SU-DHL-6 (cell line): Measurements from ENCODE around the gene PTPRE.

Experiments used
- H2AFZ ChIP-seq: fragments of 200-600 bp; sonication (generic); 2 replicates; pipeline ENCODE4 v1.6.1; 2014; ENCODE audit warnings: low read depth, mild to moderate bottlenecking, moderate library complexity, mixed read lengths, antibody characterized with exemption, low read length; ENCODE audit not compliant: severe bottlenecking
- H3F3A ChIP-seq: fragments of 200-600 bp; shearing (Covaris generic); 2 replicates; pipeline ENCODE4 v1.6.0; 2016; ENCODE audit warnings: antibody characterized with exemption, mild to moderate bottlenecking; ENCODE audit not compliant: insufficient read depth
- H3K27ac ChIP-seq: fragments of 200-600 bp; sonication (generic); 2 replicates; pipeline ENCODE4 v1.5.1; 2016; ENCODE audit warnings: low read depth, mild to moderate bottlenecking, low read length, moderate library complexity, mixed read lengths
- H3K27me3 ChIP-seq: fragments of 200-600 bp; sonication (generic), shearing (Covaris generic); 2 replicates; pipeline ENCODE4 v1.6.0; 2014; ENCODE audit warnings: mild to moderate bottlenecking, low read length
- H3K36me3 ChIP-seq: fragments of 200-600 bp; sonication (generic); 2 replicates; pipeline ENCODE4 v1.6.1; 2014; ENCODE audit warnings: mild to moderate bottlenecking, low read length, mixed read lengths
- H3K4me2 ChIP-seq: fragments of 300-600, 200-600 bp; shearing (Covaris generic), sonication (generic); 2 replicates; pipeline ENCODE4 v1.6.0; 2014; ENCODE audit warnings: low read length, low read depth, mild to moderate bottlenecking; ENCODE audit not compliant: poor library complexity, severe bottlenecking
- H3K4me3 ChIP-seq: fragments of 200-600 bp; sonication (generic); 2 replicates; pipeline ENCODE4 v1.5.1; 2014; ENCODE audit warnings: antibody characterized with exemption, low read length, mild to moderate bottlenecking, mixed read lengths; ENCODE audit not compliant: insufficient read depth, poor library complexity, severe bottlenecking
- H3K79me2 ChIP-seq: fragments of 200-600 bp; sonication (generic); 2 replicates; pipeline ENCODE4 v1.6.1; 2014; ENCODE audit warnings: mild to moderate bottlenecking, low read length, moderate library complexity; ENCODE audit not compliant: insufficient read depth
- H3K9ac ChIP-seq: fragments of 200-600 bp; sonication (generic); 2 replicates; pipeline ENCODE4 v1.7.0; 2014; ENCODE audit warnings: mild to moderate bottlenecking, low read length
- H3K9me2 ChIP-seq: fragments of 200-600 bp; sonication (generic); replicated peaks from 2 replicates; pipeline ENCODE4 v1.6.1; 2014; ENCODE audit warnings: low read length; ENCODE audit not compliant: insufficient read depth
- H3K9me3 ChIP-seq: fragments of 200-600 bp; sonication (generic); 2 replicates; pipeline ENCODE4 v1.6.1; 2014; ENCODE audit warnings: low read length, mixed read lengths; ENCODE audit not compliant: insufficient read depth
- H4K20me1 ChIP-seq: fragments of 200-600 bp; sonication (generic); 2 replicates; pipeline ENCODE4 v1.6.1; 2014; ENCODE audit warnings: low read depth, mild to moderate bottlenecking, antibody characterized with exemption, low read length, moderate library complexity, mixed read lengths
- EZH2phosphoT487 ChIP-seq: fragments of 200-600 bp; sonication (generic), shearing (Covaris generic); conservative IDR thresholded peaks from 2 replicates; pipeline ENCODE4 v1.6.1; 2018; ENCODE audit warnings: mild to moderate bottlenecking, antibody characterized with exemption, low read length, moderate library complexity, mixed read lengths
- TF ChIP-seq, protein P1 (sequence below): fragments of 200-600 bp; sonication (generic); IDR thresholded peaks from one replicate; pipeline ENCODE4 v1.5.1; 2017; ENCODE audit warnings: antibody characterized with exemption, mild to moderate bottlenecking, low read length, moderate library complexity; ENCODE audit not compliant: insufficient read depth, poor library complexity, severe bottlenecking

The PTPRE gene

DNA sequence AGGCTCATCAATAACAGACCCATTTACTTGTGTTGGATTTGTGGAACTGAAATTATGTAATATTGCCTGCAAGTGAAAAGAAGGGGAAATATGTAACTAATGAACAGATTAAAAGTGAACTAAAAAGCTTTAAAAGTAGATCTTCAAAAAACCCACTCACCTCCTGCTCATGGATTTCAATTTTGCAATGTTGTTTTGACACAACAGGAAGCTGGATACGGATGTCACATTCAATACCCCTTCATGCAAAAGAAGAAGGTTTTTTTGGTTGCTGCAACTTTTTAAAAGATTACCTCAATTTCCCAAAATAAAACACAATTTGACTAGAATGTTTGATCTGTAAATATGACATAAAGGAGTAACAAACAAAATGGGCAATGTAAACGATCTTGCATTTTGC is 216.0 kb downstream of the PTPRE start:
- Histone ChIP-seq H3K9me2 (no peaks in the 10 kb centered on the region), H3K27ac (no peak overlapping the region), H3K4me2 (peak overlapping the region; percentile 74), H3K4me3 (no peak overlapping the region), H4K20me1 (peaks cover 57% of the 10 kb centered on the region), H3K27me3 (no peaks in the 10 kb centered on the region), H3F3A (0 out of 2 replicates have a peak, but pooled peaks cover 3% of the 10 kb centered on the region), H3K79me2 (peaks cover 78% of the 10 kb centered on the region), H3K9me3 (no peaks in the 10 kb centered on the region), H3K9ac (peak overlapping the region; percentile 99), H3K36me3 (peaks cover 63% of the 10 kb centered on the region), H2AFZ (no peak overlapping the region)
- no peak for TF ChIP-seq EZH2phosphoT487
- TF ChIP-seq, protein P1, sequence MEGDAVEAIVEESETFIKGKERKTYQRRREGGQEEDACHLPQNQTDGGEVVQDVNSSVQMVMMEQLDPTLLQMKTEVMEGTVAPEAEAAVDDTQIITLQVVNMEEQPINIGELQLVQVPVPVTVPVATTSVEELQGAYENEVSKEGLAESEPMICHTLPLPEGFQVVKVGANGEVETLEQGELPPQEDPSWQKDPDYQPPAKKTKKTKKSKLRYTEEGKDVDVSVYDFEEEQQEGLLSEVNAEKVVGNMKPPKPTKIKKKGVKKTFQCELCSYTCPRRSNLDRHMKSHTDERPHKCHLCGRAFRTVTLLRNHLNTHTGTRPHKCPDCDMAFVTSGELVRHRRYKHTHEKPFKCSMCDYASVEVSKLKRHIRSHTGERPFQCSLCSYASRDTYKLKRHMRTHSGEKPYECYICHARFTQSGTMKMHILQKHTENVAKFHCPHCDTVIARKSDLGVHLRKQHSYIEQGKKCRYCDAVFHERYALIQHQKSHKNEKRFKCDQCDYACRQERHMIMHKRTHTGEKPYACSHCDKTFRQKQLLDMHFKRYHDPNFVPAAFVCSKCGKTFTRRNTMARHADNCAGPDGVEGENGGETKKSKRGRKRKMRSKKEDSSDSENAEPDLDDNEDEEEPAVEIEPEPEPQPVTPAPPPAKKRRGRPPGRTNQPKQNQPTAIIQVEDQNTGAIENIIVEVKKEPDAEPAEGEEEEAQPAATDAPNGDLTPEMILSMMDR, result no peak

DNA sequence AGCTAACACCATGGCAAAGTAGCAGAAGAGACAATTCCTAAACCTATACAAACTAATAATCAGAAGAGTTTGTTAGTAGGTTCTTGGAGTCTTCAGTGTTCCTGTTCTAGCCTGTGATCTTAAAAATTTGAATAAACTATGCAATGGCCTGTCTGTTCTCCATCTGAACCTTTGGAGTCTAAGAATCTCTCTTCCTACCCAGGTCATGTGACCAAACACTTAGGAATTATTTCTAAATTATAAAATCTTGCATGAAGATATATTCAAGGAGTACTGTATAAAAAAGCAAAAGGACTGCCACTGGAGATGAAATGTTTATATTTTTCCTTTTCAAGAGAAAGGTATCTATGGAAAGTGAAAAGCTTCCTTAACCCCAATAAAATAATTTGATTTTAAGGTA is 216.9 kb downstream of the PTPRE start:
- H3F3A ChIP-seq, result 0 out of 2 replicates have a peak, but pooled peaks cover 3% of the 10 kb centered on the region
- H3K79me2 ChIP-seq, result peaks cover 70% of the 10 kb centered on the region
- H3K36me3 ChIP-seq, result peaks cover 56% of the 10 kb centered on the region
- H3K9ac ChIP-seq, result peak overlapping the region; percentile 99
- H4K20me1 ChIP-seq, result peaks cover 52% of the 10 kb centered on the region
- peak overlapping the region; percentile 24; the same call in 1 of the 2 replicates for H3K27ac ChIP-seq
- no peaks in the 10 kb centered on the region for H3K27me3 ChIP-seq
- H3K4me3 ChIP-seq, result peak overlapping the region; percentile 97
- no peaks in the 10 kb centered on the region for H3K9me2 ChIP-seq
- TF ChIP-seq, protein P1, result no peak
- no peak for TF ChIP-seq EZH2phosphoT487
- H2AFZ ChIP-seq, result no peak overlapping the region
- H3K9me3 ChIP-seq, result no peaks in the 10 kb centered on the region
- peak overlapping the region; percentile 74 for H3K4me2 ChIP-seq

DNA sequence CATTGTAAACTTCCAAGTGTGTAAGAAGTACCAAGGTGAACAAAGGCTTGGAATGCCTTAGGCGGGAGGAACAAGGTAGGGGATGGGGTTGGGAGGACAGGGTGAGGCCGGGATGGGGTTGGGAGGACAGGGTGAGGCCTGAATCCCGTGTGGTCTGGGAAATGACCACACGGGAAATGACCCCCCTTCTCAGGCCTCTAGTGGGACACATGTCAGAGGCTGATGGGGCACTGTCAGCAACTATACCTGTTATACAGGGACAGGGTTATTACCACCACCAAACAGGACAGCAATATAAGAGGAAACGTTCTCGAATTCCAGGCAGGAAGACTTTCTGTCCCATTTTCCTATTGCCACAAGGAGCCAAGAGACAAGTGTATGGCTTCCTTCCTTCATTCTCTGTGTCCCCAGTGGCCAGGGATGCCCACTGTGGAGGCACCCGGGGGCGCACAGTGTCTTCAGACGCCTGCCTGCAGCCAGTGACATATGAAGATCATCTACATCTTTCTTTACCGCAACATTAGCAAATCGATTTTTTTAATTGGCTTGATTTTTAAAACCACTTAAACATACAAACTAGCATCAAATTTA is 218.0 kb downstream of the PTPRE start:
- TF ChIP-seq, protein P1, result no peak
- no peak for TF ChIP-seq EZH2phosphoT487
- Histone ChIP-seq H4K20me1 (peaks cover 42% of the 10 kb centered on the region), H3K79me2 (peaks cover 59% of the 10 kb centered on the region), H3K4me2 (peak overlapping the region; percentile 74), H3K4me3 (peak overlapping the region; percentile 97), H3K9ac (peak overlapping the region; percentile 99), H3F3A (0 out of 2 replicates have a peak, but pooled peaks cover 3% of the 10 kb centered on the region), H3K27ac (peak overlapping the region; percentile 79), H3K27me3 (no peaks in the 10 kb centered on the region), H3K36me3 (peaks cover 46% of the 10 kb centered on the region), H3K9me2 (no peaks in the 10 kb centered on the region), H3K9me3 (no peaks in the 10 kb centered on the region), H2AFZ (no peak overlapping the region)
